HG02970 (cell line): ENCODE results near the gene SH3BGR.

ENCODE experiments used
- ATAC-seq: cut with Tn5 transposase; IDR thresholded peaks from one replicate; pipeline ENCODE4 v1.9.1; 2021; ENCODE audit warnings: mild to moderate bottlenecking, moderate library complexity, moderate number of reproducible peaks; ENCODE audit not compliant: unreplicated experiment, low FRiP score

SH3BGR gene

GRCh38 chr21:39454949-39455668 lies 3.3 kb downstream of the SH3BGR start:
- ATAC-seq: no peak

- no peak for ATAC-seq
Observed at GRCh38 chr21:39456665-39457064, 4.9 kb downstream of the SH3BGR start.

- ATAC-seq: peak; percentile 64
Observed at GRCh38 chr21:39461419-39461818, 9.6 kb downstream of the SH3BGR start.

- ATAC-seq: no peak
Observed at GRCh38 chr21:39463308-39463707, 11.5 kb downstream of the SH3BGR start.

GRCh38 chr21:39466584-39466983 lies 14.8 kb downstream of the SH3BGR start:
- no peak for ATAC-seq

GRCh38 chr21:39467746-39468145 lies 16.0 kb downstream of the SH3BGR start:
- no peak for ATAC-seq

- ATAC-seq: no peak
Observed at GRCh38 chr21:39468559-39468958, 16.8 kb downstream of the SH3BGR start.

GRCh38 chr21:39471598-39471997 lies 19.8 kb downstream of the SH3BGR start:
- no peak for ATAC-seq

- ATAC-seq: no peak
Observed at GRCh38 chr21:39472786-39473185, 21.0 kb downstream of the SH3BGR start.

- no peak for ATAC-seq
Observed at GRCh38 chr21:39474611-39475010, 22.8 kb downstream of the SH3BGR start.

GRCh38 chr21:39479164-39479813 lies 27.5 kb downstream of the SH3BGR start:
- ATAC-seq: no peak

GRCh38 chr21:39479814-39480182 lies 28.0 kb downstream of the SH3BGR start:
- no peak for ATAC-seq

- ATAC-seq: no peak
Observed at GRCh38 chr21:39480271-39480670, 28.5 kb downstream of the SH3BGR start.

GRCh38 chr21:39481886-39482285 lies 30.1 kb downstream of the SH3BGR start:
- no peak for ATAC-seq

- no peak for ATAC-seq
Observed at GRCh38 chr21:39483917-39484316, 32.1 kb downstream of the SH3BGR start.

GRCh38 chr21:39484711-39485276 lies 33.0 kb downstream of the SH3BGR start:
- no peak for ATAC-seq

- ATAC-seq: no peak
Observed at GRCh38 chr21:39489380-39489924, 37.7 kb downstream of the SH3BGR start.

- ATAC-seq: no peak
Observed at GRCh38 chr21:39499156-39499555, 47.4 kb downstream of the SH3BGR start.

- ATAC-seq: no peak
Observed at GRCh38 chr21:39502631-39503030, 50.9 kb downstream of the SH3BGR start.

GRCh38 chr21:39503123-39503762 lies 51.5 kb downstream of the SH3BGR start:
- ATAC-seq: no peak

GRCh38 chr21:39504230-39504629 lies 52.5 kb downstream of the SH3BGR start:
- ATAC-seq: no peak
